Testis (tissue), 3 donors: Measurements from ENCODE around the gene KAT8. TPM values are rescaled to one million over a fixed set of nuclear protein-coding genes. Genes with fewer than 3 reads are reported as not detected.

Experiments
- DNase-seq: peaks from one replicate; pipeline ENCODE4 v3.0.0-alpha.2; 2019
- H3K27ac ChIP-seq, 2 donors: fragments of 200-600 bp; sonication (generic); one replicate each; pipeline ENCODE4 v1.5.1; 2019
- H3K27me3 ChIP-seq: fragments of 200-600 bp; sonication (generic); one replicate; pipeline ENCODE4 v1.5.1; 2019
- H3K36me3 ChIP-seq: fragments of 200-600 bp; sonication (generic); one replicate; pipeline ENCODE4 v1.5.1; 2017; ENCODE audit warnings: low read depth; ENCODE audit errors: missing control alignments
- H3K4me1 ChIP-seq: fragments of 200-600 bp; sonication (generic); one replicate; pipeline ENCODE4 v1.5.1; 2019
- H3K4me3 ChIP-seq, 2 donors: fragments of 200-600 bp; sonication (generic); one replicate each; pipeline ENCODE4 v1.5.1; 2017 to 2019
- H3K9me3 ChIP-seq: fragments of 200-600 bp; sonication (generic); one replicate; pipeline ENCODE4 v1.5.1; 2017
- POLR2A ChIP-seq: fragments of 450-650 bp; IDR thresholded peaks from one replicate; pipeline ENCODE4 v1.6.1; 2017; ENCODE audit warnings: antibody characterized with exemption, mild to moderate bottlenecking, moderate library complexity
- WGBS, 2 donors: methylation state at CpG; one replicate each; pipeline ENCODE4 v1.1.5; 2018; 5-methylcytosine and 5-hydroxymethylcytosine counted together
- intact Hi-C: fragments of 100-400 bp; cut with DNase I; formaldehyde crosslinking; loops from one replicate; pipeline ENCODE4 v1.15.1; 2023; ENCODE audit warnings: low total_unique reads
- polyA plus RNA-seq: library from polyadenylated mRNA; stranded (reverse); fragments of 350-450 nt; fragmentation: Illumina TruSeq; extraction: RNeasy Lipid Tissue Mini Kit (QIAGEN cat#74804); gene quantifications from one replicate; pipeline ENCODE4 v1.2.3, GENCODE V29; 2014; ENCODE audit warnings: low read depth, low replicate concordance; ENCODE audit not compliant: insufficient read depth
- total RNA-seq, 2 donors: library from RNA; depleted of rRNA; stranded (reverse); fragments of >200 nt; gene quantifications; one replicate each; pipeline ENCODE4 v1.2.3, GENCODE V29; 2016
- TF ChIP-seq, protein P1 (sequence below), 3 experiments: fragments of 450-650 bp in 2 of 3; fragments of 200-600 bp in 1 of 3; sonication (generic) in 1 of 3; IDR thresholded peaks; one replicate each; pipeline ENCODE4 v1.5.1; 2016 to 2019; ENCODE audit warnings: antibody characterized with exemption in 3 of 3, mild to moderate bottlenecking in 2 of 3, moderate library complexity in 1 of 3

The KAT8 gene
- total and polyA plus RNA-seq, 3 donors from 2014 or later: 86.0 to 111 (median 96.9) TPM

DNA sequence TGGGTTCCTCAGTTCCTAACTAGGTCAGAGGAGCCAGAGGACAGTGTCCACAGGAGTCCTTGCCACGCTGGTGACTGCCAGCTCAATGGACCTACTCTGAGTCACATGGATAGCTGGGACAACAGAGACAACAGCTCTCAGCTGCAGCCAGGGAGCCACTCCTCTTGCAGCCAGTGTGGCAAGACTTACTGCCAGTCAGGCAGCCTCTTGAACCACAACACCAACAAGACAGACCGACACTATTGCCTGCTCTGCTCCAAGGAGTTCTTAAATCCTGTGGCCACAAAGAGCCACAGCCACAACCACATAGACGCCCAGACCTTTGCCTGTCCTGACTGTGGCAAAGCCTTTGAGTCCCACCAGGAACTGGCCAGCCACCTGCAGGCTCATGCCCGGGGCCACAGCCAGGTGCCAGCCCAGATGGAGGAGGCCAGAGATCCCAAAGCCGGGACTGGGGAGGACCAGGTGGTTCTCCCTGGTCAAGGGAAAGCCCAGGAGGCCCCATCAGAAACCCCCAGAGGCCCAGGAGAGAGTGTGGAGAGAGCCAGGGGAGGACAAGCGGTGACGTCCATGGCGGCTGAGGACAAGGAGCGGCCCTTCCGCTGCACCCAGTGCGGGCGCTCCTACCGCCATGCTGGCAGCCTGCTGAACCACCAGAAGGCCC lies 36.6 kb upstream of the KAT8 start:
- TF ChIP-seq POLR2A: no peak
- Histone ChIP-seq H3K9me3 (no peaks in the 10 kb centered on the region), H3K4me3 (no peak overlapping the region), H3K36me3 (no peaks in the 10 kb centered on the region), H3K4me1 (peaks cover 28% of the 10 kb centered on the region), H3K27me3 (no peaks in the 10 kb centered on the region), H3K27ac (no peak overlapping the region)
- intact Hi-C loops: loop anchor here (10.0 kb wide), 1 partner anchor 64 kb away; no protein-coding TSS in a partner anchor
- no peak for DNase-seq
- WGBS, 2 donors: 90 to 96% methylated on average over 2 to 13 of the region's 13 CpGs

DNA sequence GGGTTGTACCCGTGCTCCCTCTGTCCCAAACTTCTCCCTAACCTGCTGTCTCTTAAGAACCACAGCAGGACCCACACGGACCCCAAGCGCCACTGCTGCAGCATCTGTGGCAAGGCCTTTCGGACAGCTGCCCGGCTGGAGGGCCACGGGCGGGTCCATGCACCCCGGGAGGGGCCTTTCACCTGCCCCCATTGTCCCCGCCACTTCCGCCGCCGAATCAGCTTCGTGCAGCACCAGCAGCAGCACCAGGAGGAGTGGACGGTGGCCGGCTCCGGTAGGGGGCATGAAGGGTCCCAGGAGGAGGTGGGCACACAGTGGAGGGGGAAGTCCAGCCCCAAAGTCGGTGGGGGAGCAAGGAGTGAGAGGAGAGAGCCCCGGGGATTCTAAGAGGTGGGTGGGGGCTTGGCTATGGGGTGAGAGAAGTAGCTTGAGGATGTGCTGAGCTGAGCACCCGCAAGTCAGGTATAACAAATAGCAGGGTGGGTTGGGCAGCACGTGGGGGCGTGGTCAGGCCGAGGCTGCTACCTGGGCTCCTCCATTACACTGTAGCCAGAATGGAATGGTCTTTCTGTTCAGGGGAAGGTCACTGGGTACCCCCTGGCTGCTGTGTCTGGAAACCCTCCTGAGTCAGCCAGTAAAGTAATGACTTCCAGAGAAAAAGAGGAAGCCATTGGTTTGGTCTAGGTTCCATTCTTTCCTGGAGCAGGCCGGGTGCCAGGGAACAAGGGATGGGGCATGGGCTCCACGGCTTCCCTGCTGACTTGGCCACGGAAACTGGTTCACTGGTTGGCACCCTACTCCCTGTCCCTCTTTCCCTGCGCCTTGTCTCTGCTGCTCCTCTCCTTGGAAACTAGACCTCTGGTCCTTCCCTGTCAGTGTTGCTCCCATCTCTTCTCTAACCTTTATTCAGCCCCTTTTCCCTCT lies 35.8 kb upstream of the KAT8 start:
- Histone ChIP-seq H3K36me3 (no peaks in the 10 kb centered on the region), H3K4me1 (peaks cover 28% of the 10 kb centered on the region), H3K9me3 (no peaks in the 10 kb centered on the region), H3K27me3 (no peaks in the 10 kb centered on the region), H3K4me3 (no peak overlapping the region), H3K27ac (peak overlapping the region in 1 of 2 donors; percentile 31)
- TF ChIP-seq, protein P1, sequence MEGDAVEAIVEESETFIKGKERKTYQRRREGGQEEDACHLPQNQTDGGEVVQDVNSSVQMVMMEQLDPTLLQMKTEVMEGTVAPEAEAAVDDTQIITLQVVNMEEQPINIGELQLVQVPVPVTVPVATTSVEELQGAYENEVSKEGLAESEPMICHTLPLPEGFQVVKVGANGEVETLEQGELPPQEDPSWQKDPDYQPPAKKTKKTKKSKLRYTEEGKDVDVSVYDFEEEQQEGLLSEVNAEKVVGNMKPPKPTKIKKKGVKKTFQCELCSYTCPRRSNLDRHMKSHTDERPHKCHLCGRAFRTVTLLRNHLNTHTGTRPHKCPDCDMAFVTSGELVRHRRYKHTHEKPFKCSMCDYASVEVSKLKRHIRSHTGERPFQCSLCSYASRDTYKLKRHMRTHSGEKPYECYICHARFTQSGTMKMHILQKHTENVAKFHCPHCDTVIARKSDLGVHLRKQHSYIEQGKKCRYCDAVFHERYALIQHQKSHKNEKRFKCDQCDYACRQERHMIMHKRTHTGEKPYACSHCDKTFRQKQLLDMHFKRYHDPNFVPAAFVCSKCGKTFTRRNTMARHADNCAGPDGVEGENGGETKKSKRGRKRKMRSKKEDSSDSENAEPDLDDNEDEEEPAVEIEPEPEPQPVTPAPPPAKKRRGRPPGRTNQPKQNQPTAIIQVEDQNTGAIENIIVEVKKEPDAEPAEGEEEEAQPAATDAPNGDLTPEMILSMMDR (IDR thresholded peaks at IDR 0.05): no peak
- no peak for TF ChIP-seq POLR2A
- DNase-seq: no peak
- WGBS, 2 donors: 88 to 89% methylated on average over 19 to 26 of the region's 26 CpGs
- intact Hi-C loops: loop anchor here (10.0 kb wide), 1 partner anchor 63 kb away; no protein-coding TSS in a partner anchor

DNA sequence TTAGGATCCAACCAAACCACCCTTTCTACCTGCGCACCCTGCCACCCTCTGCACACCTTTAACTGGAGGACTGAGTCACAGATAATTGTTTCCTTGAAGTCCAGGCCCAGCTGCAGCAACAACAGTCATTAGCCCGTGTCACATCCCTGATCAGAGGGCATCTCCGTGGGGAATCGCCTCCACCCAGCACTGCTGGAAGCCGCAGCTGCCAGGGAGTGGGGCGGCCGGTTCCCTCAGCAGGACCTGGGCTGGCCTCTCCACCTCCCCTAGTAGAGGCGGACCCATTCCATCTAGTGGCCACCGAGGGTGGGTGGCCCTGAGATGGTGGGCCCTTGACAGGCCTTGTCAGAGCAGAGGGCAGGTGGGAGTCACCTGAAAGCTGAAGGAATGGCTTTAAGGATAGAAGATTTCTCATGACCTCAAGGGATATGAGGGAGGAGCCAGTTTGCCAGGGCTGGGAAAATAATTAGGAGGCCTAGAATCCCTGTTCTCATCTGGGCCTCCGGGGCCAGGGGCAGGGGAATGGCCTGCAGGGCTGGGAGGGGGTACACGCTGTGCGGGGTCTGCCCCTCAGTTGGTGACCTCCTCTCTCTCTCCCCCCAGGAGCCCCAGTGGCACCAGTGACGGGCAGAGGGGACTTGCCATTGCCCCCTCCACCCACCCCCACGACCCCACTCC lies 35.0 kb upstream of the KAT8 start:
- H3K36me3 ChIP-seq: no peaks in the 10 kb centered on the region
- H3K9me3 ChIP-seq: no peaks in the 10 kb centered on the region
- H3K27me3 ChIP-seq: no peaks in the 10 kb centered on the region
- 66 to 67% methylated on average over 14 of the region's 14 CpGs for WGBS, 2 donors
- intact Hi-C loops: loop anchor here (10.0 kb wide), 1 partner anchor 62 kb away; no protein-coding TSS in a partner anchor
- H3K4me1 ChIP-seq: peaks cover 28% of the 10 kb centered on the region
- DNase-seq: no peak
- no peak overlapping the region for H3K4me3 ChIP-seq
- peak overlapping the region; percentile 31 to 39 for H3K27ac ChIP-seq
- TF ChIP-seq, protein P1 (IDR thresholded peaks at IDR 0.05): no peak
- no peak for TF ChIP-seq POLR2A

DNA sequence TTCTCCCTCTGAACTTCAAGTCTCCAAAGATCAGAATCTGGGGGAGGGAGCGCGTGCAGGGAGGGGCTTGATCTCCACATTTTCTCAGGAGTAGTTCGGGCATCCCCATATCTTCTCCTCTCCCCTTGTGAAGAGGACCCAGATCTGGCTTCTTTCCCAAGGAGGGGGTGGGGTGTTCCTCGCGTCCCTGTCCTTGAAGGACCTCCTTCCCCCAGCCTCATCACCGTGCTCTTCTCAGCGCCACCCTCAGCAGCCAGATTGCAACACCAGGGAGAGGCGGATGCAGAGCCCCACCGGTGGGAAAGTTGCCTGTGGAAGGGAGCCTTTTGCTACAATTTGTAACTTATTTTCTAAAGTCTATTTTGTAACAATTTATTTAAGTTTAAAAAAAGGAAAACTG lies 34.4 kb upstream of the KAT8 start:
- intact Hi-C loops: loop anchor here (10.0 kb wide), 1 partner anchor 62 kb away; no protein-coding TSS in a partner anchor
- H3K4me3 ChIP-seq: no peak overlapping the region
- H3K9me3 ChIP-seq: no peaks in the 10 kb centered on the region
- H3K27ac ChIP-seq: peak overlapping the region; percentile 31 to 39
- peak; percentile 80 for DNase-seq
- peaks cover 28% of the 10 kb centered on the region for H3K4me1 ChIP-seq
- TF ChIP-seq POLR2A: no peak
- TF ChIP-seq, protein P1 (IDR thresholded peaks at IDR 0.05): no peak
- WGBS, 2 donors: 34 to 36% methylated on average over 9 of the region's 9 CpGs
- H3K36me3 ChIP-seq: no peaks in the 10 kb centered on the region
- H3K27me3 ChIP-seq: no peaks in the 10 kb centered on the region
